Upper lobe of left lung (tissue), 4 donors: ENCODE measurements around the gene PAQR5.

Experiments
- POLR2A ChIP-seq, 4 donors: fragments of 450-650 bp; IDR thresholded peaks; one replicate each; pipeline ENCODE4 v1.5.1; 2016 to 2017; ENCODE audit warnings: antibody characterized with exemption in 4 of 4, mild to moderate bottlenecking in 2 of 4
- POLR2AphosphoS5 ChIP-seq, 2 donors: sonication (generic); formaldehyde crosslinking; IDR thresholded peaks; one replicate each; pipeline ENCODE4 v1.5.1; 2017; ENCODE audit warnings: antibody characterized with exemption in 2 of 2

- TF ChIP-seq POLR2A (IDR thresholded peaks at IDR 0.05) (no peak), POLR2AphosphoS5 (IDR thresholded peaks at IDR 0.05) (no peak)
Measured at GRCh38 chr15:69313432-69314000, 14.8 kb downstream of the PAQR5 start.
